ENCODE results near the gene RFXAP. TPM values are rescaled to one million over a fixed set of nuclear protein-coding genes. Genes with fewer than 3 reads are reported as not detected.

The RFXAP gene
- total RNA-seq, 1 experiment from 2014 or later: 4.4 TPM

GRCh38 chr13:36834299-36834698 is 15.3 kb downstream of the RFXAP start:
- no peaks in the 10 kb centered on the region for H3K79me2 ChIP-seq (ENCODE audit: insufficient read depth, low read length)
- ATAC-seq: no peak
- H3K4me1 ChIP-seq (ENCODE audit: control insufficient read depth in 1 of 2, insufficient read depth in 2 of 2, low read length in 2 of 2): no peaks in the 10 kb centered on the region
- POLR2A ChIA-PET: no interaction called here
- no peak overlapping the region for H2AFZ ChIP-seq (ENCODE audit: low read depth, low read length, poor library complexity, severe bottlenecking)
- H4K20me1 ChIP-seq (ENCODE audit: insufficient read depth): no peaks in the 10 kb centered on the region
- H3K9me3 ChIP-seq (ENCODE audit: control insufficient read depth in 1 of 2, insufficient read depth in 1 of 2, low read depth in 1 of 2, low read length in 2 of 2): no peaks in the 10 kb centered on the region
- no TSS peak for BruUV-seq (replicated peaks)
- DNase-seq (ENCODE audit: low read depth, low spot score): no peak
- H3K9me2 ChIP-seq (ENCODE audit: insufficient read depth): no peaks in the 10 kb centered on the region
- no peak overlapping the region for H3K4me3 ChIP-seq (replicated peaks in 1 of 2; ENCODE audit: low read depth in 1 of 2, low read length in 2 of 2)
- H3K4me2 ChIP-seq (ENCODE audit: low read length): no peak overlapping the region
- RAD21 ChIA-PET (ENCODE audit: low non-redundant PET in 1 of 2, low total read pairs in 2 of 2, uncharacterized antibody in 2 of 2, unreplicated experiment in 2 of 2): no interaction called here
- H3K27me3 ChIP-seq (ENCODE audit: insufficient read depth, low read length): no peaks in the 10 kb centered on the region
- no peak overlapping the region for H3K27ac ChIP-seq (ENCODE audit: low read depth, low read length)
- CTCF ChIA-PET: no interaction called here
- no peaks in the 10 kb centered on the region for H3K36me3 ChIP-seq (ENCODE audit: control insufficient read depth in 1 of 2, insufficient read depth in 2 of 2, low read length in 2 of 2)
- TF ChIP-seq CEBPB (IDR thresholded peaks at IDR 0.05; ENCODE audit: low read depth) (no peak), POLR2AphosphoS5 (IDR thresholded peaks at IDR 0.05; ENCODE audit: low read depth, low read length) (no peak), TCF7L2 (IDR thresholded peaks at IDR 0.05; ENCODE audit: borderline replicate concordance, extremely low read depth, insufficient read depth, insufficient read length) (no peak), FOSL1 (IDR thresholded peaks at IDR 0.05; ENCODE audit: low read depth) (no peak), SP1 (IDR thresholded peaks at IDR 0.05; ENCODE audit: low read depth) (no peak), CBX3 (IDR thresholded peaks at IDR 0.05; ENCODE audit: low read depth) (no peak), EGR1 (IDR thresholded peaks at IDR 0.05; ENCODE audit: low read depth) (no peak), ZNF274 (IDR thresholded peaks at IDR 0.05; ENCODE audit: low read depth, low read length) (no peak)
- TF ChIP-seq, protein P1, sequence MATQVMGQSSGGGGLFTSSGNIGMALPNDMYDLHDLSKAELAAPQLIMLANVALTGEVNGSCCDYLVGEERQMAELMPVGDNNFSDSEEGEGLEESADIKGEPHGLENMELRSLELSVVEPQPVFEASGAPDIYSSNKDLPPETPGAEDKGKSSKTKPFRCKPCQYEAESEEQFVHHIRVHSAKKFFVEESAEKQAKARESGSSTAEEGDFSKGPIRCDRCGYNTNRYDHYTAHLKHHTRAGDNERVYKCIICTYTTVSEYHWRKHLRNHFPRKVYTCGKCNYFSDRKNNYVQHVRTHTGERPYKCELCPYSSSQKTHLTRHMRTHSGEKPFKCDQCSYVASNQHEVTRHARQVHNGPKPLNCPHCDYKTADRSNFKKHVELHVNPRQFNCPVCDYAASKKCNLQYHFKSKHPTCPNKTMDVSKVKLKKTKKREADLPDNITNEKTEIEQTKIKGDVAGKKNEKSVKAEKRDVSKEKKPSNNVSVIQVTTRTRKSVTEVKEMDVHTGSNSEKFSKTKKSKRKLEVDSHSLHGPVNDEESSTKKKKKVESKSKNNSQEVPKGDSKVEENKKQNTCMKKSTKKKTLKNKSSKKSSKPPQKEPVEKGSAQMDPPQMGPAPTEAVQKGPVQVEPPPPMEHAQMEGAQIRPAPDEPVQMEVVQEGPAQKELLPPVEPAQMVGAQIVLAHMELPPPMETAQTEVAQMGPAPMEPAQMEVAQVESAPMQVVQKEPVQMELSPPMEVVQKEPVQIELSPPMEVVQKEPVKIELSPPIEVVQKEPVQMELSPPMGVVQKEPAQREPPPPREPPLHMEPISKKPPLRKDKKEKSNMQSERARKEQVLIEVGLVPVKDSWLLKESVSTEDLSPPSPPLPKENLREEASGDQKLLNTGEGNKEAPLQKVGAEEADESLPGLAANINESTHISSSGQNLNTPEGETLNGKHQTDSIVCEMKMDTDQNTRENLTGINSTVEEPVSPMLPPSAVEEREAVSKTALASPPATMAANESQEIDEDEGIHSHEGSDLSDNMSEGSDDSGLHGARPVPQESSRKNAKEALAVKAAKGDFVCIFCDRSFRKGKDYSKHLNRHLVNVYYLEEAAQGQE (IDR thresholded peaks at IDR 0.05; ENCODE audit: low read depth): no peak
- intact Hi-C loops (cut with micrococcal nuclease): no loop called here
- H3K9ac ChIP-seq (ENCODE audit: low read length): no peak overlapping the region

All from HCT116 (cell line).